Right lobe of liver (tissue), 4 donors: Measurements from ENCODE around the gene SLC46A2.

Experiments
- CTCF ChIP-seq, 4 donors: fragments of 200-600 bp in 3 of 4; fragments of 450-650 bp in 1 of 4; IDR thresholded peaks; one replicate each; pipeline versions ENCODE4 v1.5.1 to v1.8.0; 2016 to 2022; ENCODE audit warnings: antibody characterized with exemption in 4 of 4, mild to moderate bottlenecking in 2 of 4
- POLR2A ChIP-seq: fragments of 450-650 bp; IDR thresholded peaks from one replicate; pipeline ENCODE4 v1.6.1; 2017; ENCODE audit warnings: antibody characterized with exemption, mild to moderate bottlenecking
- donor health status: DM: no; HTN: no; CAD: no.
- donor health status: DM: no; HTN: no; CAD: no.
- donor health status: DM: no; HTN: yes; CAD: no.

- TF ChIP-seq CTCF (IDR thresholded peaks at IDR 0.05) (no peak), POLR2A (no peak)
Measured at GRCh38 chr9:112914524-112914923, 23.8 kb upstream of the SLC46A2 start.
